Measurements from ENCODE around the gene KCTD5. TPM values are rescaled to one million over a fixed set of nuclear protein-coding genes. Genes with fewer than 3 reads are reported as not detected.

The KCTD5 gene
- total RNA-seq, 1 experiment from 2014 or later: 27.8 TPM

DNA sequence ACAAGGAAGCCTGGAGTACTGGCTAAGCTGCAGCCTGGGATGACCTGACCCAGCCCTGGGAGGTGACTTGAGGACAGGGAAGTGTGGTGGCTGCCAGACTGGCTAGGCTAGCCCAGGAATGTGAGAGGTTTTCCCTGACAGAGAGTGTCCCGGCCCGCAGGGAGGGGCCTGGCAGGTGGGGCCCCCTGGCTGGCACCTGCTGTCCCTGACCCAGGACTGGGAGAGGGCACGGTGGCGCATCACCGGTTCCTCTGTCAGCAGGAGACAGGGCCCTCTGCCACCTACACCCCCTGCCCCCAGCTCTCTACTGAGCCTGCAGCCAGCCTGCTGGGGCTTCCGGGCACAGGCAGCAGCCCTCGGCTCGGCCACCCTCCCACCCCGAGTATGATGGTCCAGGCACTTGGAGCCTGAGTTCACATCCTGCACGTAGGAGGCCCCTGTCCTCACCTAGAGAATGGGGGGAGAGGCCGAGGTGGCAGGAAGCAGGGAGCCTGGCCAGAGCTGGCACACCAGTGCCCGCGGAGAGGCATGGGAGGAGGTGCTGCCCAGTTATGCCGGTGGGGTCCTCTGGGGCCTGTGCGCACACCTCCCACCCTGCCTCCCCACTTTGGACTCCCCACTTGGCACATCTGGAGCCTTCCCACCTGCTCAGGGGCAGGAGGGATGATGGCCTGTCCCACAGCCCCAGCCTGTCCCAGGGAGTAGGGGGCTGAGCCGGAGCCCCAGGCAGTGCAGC, 37.2 kb downstream of the KCTD5 start:
- H3K4me3 Mint-ChIP-seq: peak overlapping the region; percentile 80
- H3K27me3 Mint-ChIP-seq (ENCODE audit: low read depth): no peaks in the 10 kb centered on the region
- DNase-seq (ENCODE audit: low spot score): no peak
- H3K27ac Mint-ChIP-seq: no peak overlapping the region
- ATAC-seq: no peak
- TF ChIP-seq AFF4 (CRISPR knock-in tag; IDR thresholded peaks at IDR 0.05; ENCODE audit: borderline replicate concordance) (no peak), ZNF138 (CRISPR knock-in tag; conservative IDR thresholded peaks at IDR 0.05) (no peak), NR1H2 (CRISPR knock-in tag; IDR thresholded peaks at IDR 0.05) (no peak), OVOL2 (CRISPR knock-in tag; IDR thresholded peaks at IDR 0.05; ENCODE audit: borderline replicate concordance) (no peak), SOX15 (CRISPR knock-in tag; IDR thresholded peaks at IDR 0.05) (no peak), GTF2I (CRISPR knock-in tag; conservative IDR thresholded peaks at IDR 0.05) (no peak)
- H3K4me1 Mint-ChIP-seq: peaks cover 6% of the 10 kb centered on the region; the same call in 1 of the 2 replicates
- ChIA-PET CTCF (interaction anchor here (1.1 kb wide), 1 partner anchor 119 kb away, joined by 4 read pairs; no protein-coding TSS in a partner anchor), POLR2A (no interaction called here)
- H3K36me3 Mint-ChIP-seq: no peaks in the 10 kb centered on the region
- H3K9me3 Mint-ChIP-seq: no peaks in the 10 kb centered on the region

DNA sequence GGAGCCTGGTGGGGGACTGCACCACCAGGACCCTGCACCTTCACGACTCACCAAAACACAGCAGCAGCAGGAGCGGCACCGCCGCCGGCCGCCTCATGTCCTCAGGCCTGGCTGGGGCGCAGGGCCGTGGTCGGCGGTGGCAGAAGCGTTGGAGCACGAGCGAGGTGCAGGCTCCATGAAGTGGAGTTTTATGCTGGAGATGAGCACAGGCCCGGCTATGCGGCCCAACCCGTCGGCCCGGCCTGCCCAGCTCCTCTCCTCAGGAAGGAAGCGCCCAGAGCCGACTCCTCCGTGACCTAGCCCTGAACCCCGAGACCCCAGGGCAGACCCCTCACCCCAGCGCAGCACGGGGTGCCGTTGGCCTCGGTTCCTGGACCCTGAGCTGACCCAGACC, 37.7 kb downstream of the KCTD5 start, which contains the start of gene PRSS27:
PRSS27 (minus strand) TSS at position 161 of the 394 bp plus-strand sequence; CDS start at position 97, 64 bp downstream.
- Mint-ChIP-seq H3K27ac (peak within 1 kb of the TSS; percentile 68; the same call in 1 of the 2 replicates), H3K4me3 (peak within 1 kb of the TSS; percentile 80), H3K4me1 (peaks cover 4% of the 10 kb centered on the region; the same call in 1 of the 2 replicates), H3K36me3 (no peaks in the 10 kb centered on the region), H3K9me3 (no peaks in the 10 kb centered on the region), H3K27me3 (ENCODE audit: low read depth) (no peaks in the 10 kb centered on the region; the same call in 1 of the 2 replicates)
- CTCF ChIA-PET: interaction anchor here (1.1 kb wide), 1 partner anchor 118 kb away, joined by 4 read pairs; no protein-coding TSS in a partner anchor
- 0 out of 2 replicates have a peak, but pooled peaks have one; percentile 17 for TF ChIP-seq MAX (CRISPR knock-in tag; IDR thresholded peaks at IDR 0.05)
- TF ChIP-seq, protein P1, sequence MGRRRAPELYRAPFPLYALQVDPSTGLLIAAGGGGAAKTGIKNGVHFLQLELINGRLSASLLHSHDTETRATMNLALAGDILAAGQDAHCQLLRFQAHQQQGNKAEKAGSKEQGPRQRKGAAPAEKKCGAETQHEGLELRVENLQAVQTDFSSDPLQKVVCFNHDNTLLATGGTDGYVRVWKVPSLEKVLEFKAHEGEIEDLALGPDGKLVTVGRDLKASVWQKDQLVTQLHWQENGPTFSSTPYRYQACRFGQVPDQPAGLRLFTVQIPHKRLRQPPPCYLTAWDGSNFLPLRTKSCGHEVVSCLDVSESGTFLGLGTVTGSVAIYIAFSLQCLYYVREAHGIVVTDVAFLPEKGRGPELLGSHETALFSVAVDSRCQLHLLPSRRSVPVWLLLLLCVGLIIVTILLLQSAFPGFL (CRISPR knock-in tag; IDR thresholded peaks at IDR 0.05; ENCODE audit: borderline replicate concordance): no peak
- no peak for TF ChIP-seq AFF4 (CRISPR knock-in tag; IDR thresholded peaks at IDR 0.05; ENCODE audit: borderline replicate concordance)
- ATAC-seq (no peak), DNase-seq (ENCODE audit: low spot score) (no peak)
- POLR2A ChIA-PET: no interaction called here
